ENCODE results near the gene PLEKHM3.

- TF ChIP-seq POLR2AphosphoS5 (IDR thresholded peaks at IDR 0.05; ENCODE audit: low read depth, low read length), result no peak
- TF ChIP-seq CTCF (IDR thresholded peaks at IDR 0.05), result no peak
- TF ChIP-seq, protein P1, sequence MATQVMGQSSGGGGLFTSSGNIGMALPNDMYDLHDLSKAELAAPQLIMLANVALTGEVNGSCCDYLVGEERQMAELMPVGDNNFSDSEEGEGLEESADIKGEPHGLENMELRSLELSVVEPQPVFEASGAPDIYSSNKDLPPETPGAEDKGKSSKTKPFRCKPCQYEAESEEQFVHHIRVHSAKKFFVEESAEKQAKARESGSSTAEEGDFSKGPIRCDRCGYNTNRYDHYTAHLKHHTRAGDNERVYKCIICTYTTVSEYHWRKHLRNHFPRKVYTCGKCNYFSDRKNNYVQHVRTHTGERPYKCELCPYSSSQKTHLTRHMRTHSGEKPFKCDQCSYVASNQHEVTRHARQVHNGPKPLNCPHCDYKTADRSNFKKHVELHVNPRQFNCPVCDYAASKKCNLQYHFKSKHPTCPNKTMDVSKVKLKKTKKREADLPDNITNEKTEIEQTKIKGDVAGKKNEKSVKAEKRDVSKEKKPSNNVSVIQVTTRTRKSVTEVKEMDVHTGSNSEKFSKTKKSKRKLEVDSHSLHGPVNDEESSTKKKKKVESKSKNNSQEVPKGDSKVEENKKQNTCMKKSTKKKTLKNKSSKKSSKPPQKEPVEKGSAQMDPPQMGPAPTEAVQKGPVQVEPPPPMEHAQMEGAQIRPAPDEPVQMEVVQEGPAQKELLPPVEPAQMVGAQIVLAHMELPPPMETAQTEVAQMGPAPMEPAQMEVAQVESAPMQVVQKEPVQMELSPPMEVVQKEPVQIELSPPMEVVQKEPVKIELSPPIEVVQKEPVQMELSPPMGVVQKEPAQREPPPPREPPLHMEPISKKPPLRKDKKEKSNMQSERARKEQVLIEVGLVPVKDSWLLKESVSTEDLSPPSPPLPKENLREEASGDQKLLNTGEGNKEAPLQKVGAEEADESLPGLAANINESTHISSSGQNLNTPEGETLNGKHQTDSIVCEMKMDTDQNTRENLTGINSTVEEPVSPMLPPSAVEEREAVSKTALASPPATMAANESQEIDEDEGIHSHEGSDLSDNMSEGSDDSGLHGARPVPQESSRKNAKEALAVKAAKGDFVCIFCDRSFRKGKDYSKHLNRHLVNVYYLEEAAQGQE (IDR thresholded peaks at IDR 0.05; ENCODE audit: insufficient read depth in 1 of 2, low read depth in 2 of 2, low read length in 1 of 2), result no peak
- no peak for TF ChIP-seq TCF7L2 (IDR thresholded peaks at IDR 0.05; ENCODE audit: low read depth, low read length)
Observed at GRCh38 chr2:207969249-207969648, 56.1 kb downstream of the PLEKHM3 start.

All from Panc1 (cell line).